ENCODE results near the gene ACYP2.

- TF ChIP-seq CTCF (IDR thresholded peaks at IDR 0.05) (no peak), POLR2A (IDR thresholded peaks at IDR 0.05) (no peak)
These were observed 29.3 kb upstream of the ACYP2 start for GRCh38 chr2:54086157-54086556.

Data from right lobe of liver (tissue), 4 donors.